GM23338 (cell line): ENCODE data around the gene ZNF664. TPM values are rescaled to one million over a fixed set of nuclear protein-coding genes. Genes with fewer than 3 reads are reported as not detected.

Experiments
- ATAC-seq: fragments of 200-7000 bp; cut with Tn5 transposase; 3 replicates; pipeline ENCODE4 v1.9.1; 2020
- DNase-seq: peaks from one replicate; pipeline ENCODE4 v3.0.0-alpha.2; 2015; ENCODE audit warnings: low spot score
- H2AFZ ChIP-seq: fragments of 200-600 bp; sonication (generic); 2 replicates; pipeline ENCODE4 v1.8.0; 2016; ENCODE audit warnings: antibody characterized with exemption, mild to moderate bottlenecking, moderate library complexity
- H3F3A ChIP-seq: fragments of 200-600 bp; sonication (generic); replicated peaks from 2 replicates; pipeline ENCODE4 v1.8.0; 2017; ENCODE audit warnings: antibody characterized with exemption, mixed run types, low read depth
- H3K27ac ChIP-seq: fragments of 200-600 bp; sonication (generic); 2 replicates; pipeline ENCODE4 v1.6.1; 2016; ENCODE audit warnings: low read depth
- H3K27me3 ChIP-seq: fragments of 200-600 bp; sonication (generic); 2 replicates; pipeline ENCODE4 v1.8.0; 2016; ENCODE audit warnings: mild to moderate bottlenecking, mixed run types, moderate library complexity; ENCODE audit not compliant: insufficient read depth
- H3K36me3 ChIP-seq: fragments of 200-600 bp; sonication (generic); 2 replicates; pipeline ENCODE4 v1.8.0; 2016; ENCODE audit warnings: mild to moderate bottlenecking; ENCODE audit not compliant: insufficient read depth
- H3K4me1 ChIP-seq: fragments of 200-600 bp; sonication (generic); 2 replicates; pipeline ENCODE4 v1.8.0; 2016; ENCODE audit warnings: mild to moderate bottlenecking, moderate library complexity; ENCODE audit not compliant: insufficient read depth
- H3K4me2 ChIP-seq: fragments of 200-600 bp; sonication (generic); 2 replicates; pipeline ENCODE4 v1.7.1; 2017; ENCODE audit warnings: mixed run types
- H3K4me3 ChIP-seq: fragments of 200-600 bp; sonication (generic); 2 replicates; pipeline ENCODE4 v1.6.1; 2016; ENCODE audit warnings: mixed run types
- H3K79me2 ChIP-seq: fragments of 200-600 bp; sonication (generic); replicated peaks from 2 replicates; pipeline ENCODE4 v1.8.0; 2017; ENCODE audit warnings: mild to moderate bottlenecking; ENCODE audit not compliant: insufficient read depth
- H3K9me2 ChIP-seq: fragments of 200-600 bp; sonication (generic); 2 replicates; pipeline ENCODE4 v1.8.0; 2017; ENCODE audit not compliant: insufficient read depth
- H4K20me1 ChIP-seq: fragments of 200-600 bp; sonication (generic); replicated peaks from 2 replicates; pipeline ENCODE4 v1.8.0; 2017; ENCODE audit warnings: mild to moderate bottlenecking; ENCODE audit not compliant: insufficient read depth
- H3K27ac Mint-ChIP-seq: 2 replicates; pipeline ENCODE4 v1.8.0; 2020; ENCODE audit warnings: inconsistent platforms, mild to moderate bottlenecking, moderate library complexity, mixed read lengths
- H3K27me3 Mint-ChIP-seq: 3 replicates; pipeline ENCODE4 v1.8.0; 2022; ENCODE audit warnings: low read depth, mild to moderate bottlenecking, moderate library complexity, mixed read lengths, inconsistent platforms; ENCODE audit not compliant: insufficient read depth, poor library complexity
- H3K36me3 Mint-ChIP-seq: 3 replicates; pipeline ENCODE4 v1.8.0; 2021; ENCODE audit warnings: low read depth, mild to moderate bottlenecking, inconsistent platforms, moderate library complexity, mixed read lengths
- H3K4me1 Mint-ChIP-seq: 3 replicates; pipeline ENCODE4 v1.8.0; 2020; ENCODE audit warnings: mild to moderate bottlenecking, inconsistent platforms, mixed read lengths
- H3K4me3 Mint-ChIP-seq: 3 replicates; pipeline ENCODE4 v1.8.0; 2021; ENCODE audit warnings: moderate library complexity, mild to moderate bottlenecking, inconsistent platforms, mixed read lengths
- H3K9me3 Mint-ChIP-seq: 3 replicates; pipeline ENCODE4 v1.8.0; 2020; ENCODE audit warnings: moderate library complexity, mild to moderate bottlenecking, inconsistent platforms, mixed read lengths
- CREB1 ChIP-seq: fragments of 250-450 bp; sonication (Bioruptor Pico); IDR thresholded peaks from 2 replicates; pipeline ENCODE4 v1.5.0; 2020; ENCODE audit warnings: low read depth, mild to moderate bottlenecking, moderate library complexity
- ETS1 ChIP-seq: IDR thresholded peaks from 2 replicates; pipeline ENCODE4 v1.6.1; 2016; ENCODE audit warnings: antibody characterized with exemption
- EZH2 ChIP-seq: fragments of 200-600 bp; sonication (generic); IDR thresholded peaks from one replicate; pipeline ENCODE4 v1.8.0; 2017; ENCODE audit warnings: antibody characterized with exemption, mild to moderate bottlenecking, low read depth; ENCODE audit not compliant: unreplicated experiment
- EZH2phosphoT487 ChIP-seq: fragments of 200-600 bp; sonication (generic); IDR thresholded peaks from one replicate; pipeline ENCODE4 v1.8.1; 2018; ENCODE audit warnings: antibody characterized with exemption; ENCODE audit not compliant: unreplicated experiment
- JUNB ChIP-seq: IDR thresholded peaks from one replicate; pipeline ENCODE4 v1.6.1; 2016; ENCODE audit warnings: antibody characterized with exemption; ENCODE audit not compliant: unreplicated experiment
- NANOG ChIP-seq: IDR thresholded peaks from 2 replicates; pipeline ENCODE4 v1.6.1; 2016; ENCODE audit warnings: antibody characterized with exemption, borderline replicate concordance
- POLR2AphosphoS5 ChIP-seq: IDR thresholded peaks from 2 replicates; pipeline ENCODE4 v1.6.1; 2016; ENCODE audit warnings: antibody characterized with exemption, low read depth
- REST ChIP-seq: IDR thresholded peaks from one replicate; pipeline ENCODE4 v1.6.1; 2018; ENCODE audit warnings: antibody characterized with exemption; ENCODE audit not compliant: unreplicated experiment
- STAT1 ChIP-seq: IDR thresholded peaks from one replicate; pipeline ENCODE4 v1.6.1; 2016; ENCODE audit warnings: antibody characterized with exemption; ENCODE audit not compliant: unreplicated experiment
- ZNF114 ChIP-seq: fragments of 250-450 bp; sonication (Bioruptor Pico); IDR thresholded peaks from 2 replicates; pipeline ENCODE4 v1.5.0; 2020; ENCODE audit warnings: mild to moderate bottlenecking, moderate library complexity
- ZNF331 ChIP-seq: fragments of 250-450 bp; sonication (Bioruptor Pico); IDR thresholded peaks from 2 replicates; pipeline ENCODE4 v1.5.0; 2020; ENCODE audit warnings: low read depth, mild to moderate bottlenecking, moderate library complexity
- polyA plus RNA-seq: library from polyadenylated mRNA; unstranded; fragments of >200 nt; fragmentation: Nextera tagmentation; extraction: Ambion mirVana; gene quantifications from 2 replicates; pipeline ENCODE4 v1.2.1, GENCODE V29; 2016
- total RNA-seq: library from RNA; depleted of rRNA; stranded (reverse); fragments of >200 nt; shearing (Covaris generic); gene quantifications from 2 replicates; pipeline ENCODE4 v1.2.3, GENCODE V29; 2014
- TF ChIP-seq, protein P1 (sequence below), 2 experiments: fragments of 200-600 bp in 1 of 2; sonication (generic) in 1 of 2; conservative IDR thresholded peaks; 2 replicates each; pipeline versions ENCODE4 v1.5.1 to v1.6.1; 2016 to 2017; ENCODE audit warnings: antibody characterized with exemption in 2 of 2, low read depth in 2 of 2, mild to moderate bottlenecking in 2 of 2, moderate library complexity in 1 of 2
- TF ChIP-seq, protein P2 (sequence below): fragments of 250-450 bp; sonication (Bioruptor Pico); IDR thresholded peaks from 2 replicates; pipeline ENCODE4 v1.5.0; 2020; ENCODE audit warnings: mild to moderate bottlenecking, moderate library complexity

Gene ZNF664
- total and polyA plus RNA-seq, 2 experiments from 2014 or later: 8.1 to 35.2 TPM

DNA sequence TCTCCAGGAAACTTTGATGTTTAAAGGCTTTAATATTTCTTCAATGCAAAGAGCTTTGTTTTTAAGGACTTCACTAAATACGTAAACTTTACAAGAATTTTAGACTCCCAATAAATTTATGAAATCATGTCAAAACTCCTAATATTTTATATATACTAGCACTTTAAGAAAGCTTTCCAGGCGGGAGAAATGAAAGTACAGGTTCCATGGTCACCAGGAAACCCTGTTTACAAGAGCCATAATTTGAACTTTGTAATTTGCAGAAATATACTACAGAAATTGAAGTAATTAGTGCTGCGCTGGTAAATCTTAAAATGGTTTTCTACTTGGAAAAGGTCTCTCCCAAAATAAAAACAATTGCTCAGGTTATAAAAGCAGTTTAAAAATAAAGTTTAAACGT lies 9.2 kb upstream of the ZNF664 start:
- H3K27me3 ChIP-seq: peaks cover 100% of the 10 kb centered on the region
- no peaks in the 10 kb centered on the region for H3K79me2 ChIP-seq
- Mint-ChIP-seq H3K27me3 (peaks cover 90% of the 10 kb centered on the region), H3K27ac (no peak overlapping the region), H3K4me3 (no peak overlapping the region), H3K9me3 (no peaks in the 10 kb centered on the region), H3K4me1 (no peaks in the 10 kb centered on the region; the same call in 2 of the 3 replicates), H3K36me3 (no peaks in the 10 kb centered on the region)
- no peak overlapping the region for H3K4me2 ChIP-seq
- H3F3A ChIP-seq: no peaks in the 10 kb centered on the region
- TF ChIP-seq NANOG (no peak), ZNF331 (no peak), CREB1 (CRISPR knock-in tag) (no peak), ETS1 (no peak), STAT1 (no peak), EZH2 (no peak), POLR2AphosphoS5 (no peak), ZNF114 (no peak), REST (no peak), EZH2phosphoT487 (no peak), JUNB (no peak)
- TF ChIP-seq, protein P1, sequence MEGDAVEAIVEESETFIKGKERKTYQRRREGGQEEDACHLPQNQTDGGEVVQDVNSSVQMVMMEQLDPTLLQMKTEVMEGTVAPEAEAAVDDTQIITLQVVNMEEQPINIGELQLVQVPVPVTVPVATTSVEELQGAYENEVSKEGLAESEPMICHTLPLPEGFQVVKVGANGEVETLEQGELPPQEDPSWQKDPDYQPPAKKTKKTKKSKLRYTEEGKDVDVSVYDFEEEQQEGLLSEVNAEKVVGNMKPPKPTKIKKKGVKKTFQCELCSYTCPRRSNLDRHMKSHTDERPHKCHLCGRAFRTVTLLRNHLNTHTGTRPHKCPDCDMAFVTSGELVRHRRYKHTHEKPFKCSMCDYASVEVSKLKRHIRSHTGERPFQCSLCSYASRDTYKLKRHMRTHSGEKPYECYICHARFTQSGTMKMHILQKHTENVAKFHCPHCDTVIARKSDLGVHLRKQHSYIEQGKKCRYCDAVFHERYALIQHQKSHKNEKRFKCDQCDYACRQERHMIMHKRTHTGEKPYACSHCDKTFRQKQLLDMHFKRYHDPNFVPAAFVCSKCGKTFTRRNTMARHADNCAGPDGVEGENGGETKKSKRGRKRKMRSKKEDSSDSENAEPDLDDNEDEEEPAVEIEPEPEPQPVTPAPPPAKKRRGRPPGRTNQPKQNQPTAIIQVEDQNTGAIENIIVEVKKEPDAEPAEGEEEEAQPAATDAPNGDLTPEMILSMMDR (conservative IDR thresholded peaks at IDR 0.05; ENCODE audit: low read depth in 2 of 2): no peak
- TF ChIP-seq, protein P2, sequence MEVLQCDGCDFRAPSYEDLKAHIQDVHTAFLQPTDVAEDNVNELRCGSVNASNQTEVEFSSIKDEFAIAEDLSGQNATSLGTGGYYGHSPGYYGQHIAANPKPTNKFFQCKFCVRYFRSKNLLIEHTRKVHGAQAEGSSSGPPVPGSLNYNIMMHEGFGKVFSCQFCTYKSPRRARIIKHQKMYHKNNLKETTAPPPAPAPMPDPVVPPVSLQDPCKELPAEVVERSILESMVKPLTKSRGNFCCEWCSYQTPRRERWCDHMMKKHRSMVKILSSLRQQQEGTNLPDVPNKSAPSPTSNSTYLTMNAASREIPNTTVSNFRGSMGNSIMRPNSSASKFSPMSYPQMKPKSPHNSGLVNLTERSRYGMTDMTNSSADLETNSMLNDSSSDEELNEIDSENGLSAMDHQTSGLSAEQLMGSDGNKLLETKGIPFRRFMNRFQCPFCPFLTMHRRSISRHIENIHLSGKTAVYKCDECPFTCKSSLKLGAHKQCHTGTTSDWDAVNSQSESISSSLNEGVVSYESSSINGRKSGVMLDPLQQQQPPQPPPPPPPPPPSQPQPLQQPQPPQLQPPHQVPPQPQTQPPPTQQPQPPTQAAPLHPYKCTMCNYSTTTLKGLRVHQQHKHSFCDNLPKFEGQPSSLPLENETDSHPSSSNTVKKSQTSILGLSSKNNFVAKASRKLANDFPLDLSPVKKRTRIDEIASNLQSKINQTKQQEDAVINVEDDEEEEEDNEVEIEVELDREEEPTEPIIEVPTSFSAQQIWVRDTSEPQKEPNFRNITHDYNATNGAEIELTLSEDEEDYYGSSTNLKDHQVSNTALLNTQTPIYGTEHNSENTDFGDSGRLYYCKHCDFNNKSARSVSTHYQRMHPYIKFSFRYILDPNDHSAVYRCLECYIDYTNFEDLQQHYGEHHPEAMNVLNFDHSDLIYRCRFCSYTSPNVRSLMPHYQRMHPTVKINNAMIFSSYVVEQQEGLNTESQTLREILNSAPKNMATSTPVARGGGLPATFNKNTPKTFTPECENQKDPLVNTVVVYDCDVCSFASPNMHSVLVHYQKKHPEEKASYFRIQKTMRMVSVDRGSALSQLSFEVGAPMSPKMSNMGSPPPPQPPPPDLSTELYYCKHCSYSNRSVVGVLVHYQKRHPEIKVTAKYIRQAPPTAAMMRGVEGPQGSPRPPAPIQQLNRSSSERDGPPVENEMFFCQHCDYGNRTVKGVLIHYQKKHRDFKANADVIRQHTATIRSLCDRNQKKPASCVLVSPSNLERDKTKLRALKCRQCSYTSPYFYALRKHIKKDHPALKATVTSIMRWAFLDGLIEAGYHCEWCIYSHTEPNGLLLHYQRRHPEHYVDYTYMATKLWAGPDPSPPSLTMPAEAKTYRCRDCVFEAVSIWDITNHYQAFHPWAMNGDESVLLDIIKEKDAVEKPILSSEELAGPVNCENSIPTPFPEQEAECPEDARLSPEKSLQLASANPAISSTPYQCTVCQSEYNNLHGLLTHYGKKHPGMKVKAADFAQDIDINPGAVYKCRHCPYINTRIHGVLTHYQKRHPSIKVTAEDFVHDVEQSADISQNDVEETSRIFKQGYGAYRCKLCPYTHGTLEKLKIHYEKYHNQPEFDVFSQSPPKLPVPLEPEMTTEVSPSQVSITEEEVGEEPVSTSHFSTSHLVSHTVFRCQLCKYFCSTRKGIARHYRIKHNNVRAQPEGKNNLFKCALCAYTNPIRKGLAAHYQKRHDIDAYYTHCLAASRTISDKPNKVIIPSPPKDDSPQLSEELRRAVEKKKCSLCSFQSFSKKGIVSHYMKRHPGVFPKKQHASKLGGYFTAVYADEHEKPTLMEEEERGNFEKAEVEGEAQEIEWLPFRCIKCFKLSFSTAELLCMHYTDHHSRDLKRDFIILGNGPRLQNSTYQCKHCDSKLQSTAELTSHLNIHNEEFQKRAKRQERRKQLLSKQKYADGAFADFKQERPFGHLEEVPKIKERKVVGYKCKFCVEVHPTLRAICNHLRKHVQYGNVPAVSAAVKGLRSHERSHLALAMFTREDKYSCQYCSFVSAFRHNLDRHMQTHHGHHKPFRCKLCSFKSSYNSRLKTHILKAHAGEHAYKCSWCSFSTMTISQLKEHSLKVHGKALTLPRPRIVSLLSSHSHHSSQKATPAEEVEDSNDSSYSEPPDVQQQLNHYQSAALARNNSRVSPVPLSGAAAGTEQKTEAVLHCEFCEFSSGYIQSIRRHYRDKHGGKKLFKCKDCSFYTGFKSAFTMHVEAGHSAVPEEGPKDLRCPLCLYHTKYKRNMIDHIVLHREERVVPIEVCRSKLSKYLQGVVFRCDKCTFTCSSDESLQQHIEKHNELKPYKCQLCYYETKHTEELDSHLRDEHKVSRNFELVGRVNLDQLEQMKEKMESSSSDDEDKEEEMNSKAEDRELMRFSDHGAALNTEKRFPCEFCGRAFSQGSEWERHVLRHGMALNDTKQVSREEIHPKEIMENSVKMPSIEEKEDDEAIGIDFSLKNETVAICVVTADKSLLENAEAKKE (CRISPR knock-in tag): no peak
- ATAC-seq: no peak
- no peak for DNase-seq
- no peak overlapping the region for H2AFZ ChIP-seq
- no peaks in the 10 kb centered on the region for H3K36me3 ChIP-seq
- H4K20me1 ChIP-seq: peaks cover 35% of the 10 kb centered on the region
- no peak overlapping the region for H3K4me3 ChIP-seq
- H3K4me1 ChIP-seq: no peaks in the 10 kb centered on the region
- H3K9me2 ChIP-seq: no peaks in the 10 kb centered on the region
- no peak overlapping the region for H3K27ac ChIP-seq
